Endodermal cell (in vitro differentiated cells): ENCODE results near the gene AGPS. TPM values are rescaled to one million over a fixed set of nuclear protein-coding genes. Genes with fewer than 3 reads are reported as not detected.
A peak's percentile ranks its signal among the peaks of the same experiment; 100 is the strongest.

Source experiments
- DNase-seq: peaks from one replicate; pipeline ENCODE4 v3.0.0-alpha.2; 2017
- H3K27ac ChIP-seq: 2 replicates; pipeline ENCODE4 v1.5.1; 2013; ENCODE audit warnings: mild to moderate bottlenecking, low read depth, low read length, moderate library complexity
- H3K27me3 ChIP-seq: 2 replicates; pipeline ENCODE4 v1.6.1; 2013; ENCODE audit warnings: mild to moderate bottlenecking, low read length, moderate library complexity; ENCODE audit not compliant: insufficient read depth, control insufficient read depth, poor library complexity, severe bottlenecking
- H3K36me3 ChIP-seq: 2 replicates; pipeline ENCODE4 v1.7.0; 2013; ENCODE audit warnings: mild to moderate bottlenecking, low read length, moderate library complexity; ENCODE audit not compliant: control insufficient read depth, insufficient read depth
- H3K4me1 ChIP-seq: one replicate; pipeline ENCODE4 v1.7.0; 2013; ENCODE audit warnings: low read length; ENCODE audit not compliant: control insufficient read depth, insufficient read depth
- H3K4me3 ChIP-seq: 2 replicates; pipeline ENCODE4 v1.5.1; 2013; ENCODE audit warnings: mild to moderate bottlenecking, low read length, moderate library complexity
- H3K9ac ChIP-seq: 2 replicates; pipeline ENCODE4 v1.6.1; 2013; ENCODE audit warnings: mild to moderate bottlenecking, low read length, moderate library complexity; ENCODE audit not compliant: poor library complexity, severe bottlenecking; ENCODE audit errors: extremely low read depth
- H3K9me3 ChIP-seq: 2 replicates; pipeline ENCODE4 v1.6.1; 2013; ENCODE audit warnings: mild to moderate bottlenecking, low read length, moderate library complexity; ENCODE audit not compliant: control insufficient read depth
- H3K27ac Mint-ChIP-seq: 2 replicates; pipeline ENCODE4 v1.8.0; 2020; ENCODE audit warnings: mixed read lengths
- H3K27me3 Mint-ChIP-seq: 2 replicates; pipeline ENCODE4 v1.8.0; 2021; ENCODE audit warnings: mild to moderate bottlenecking, mixed read lengths; ENCODE audit not compliant: insufficient read depth
- H3K36me3 Mint-ChIP-seq: 2 replicates; pipeline ENCODE4 v1.8.0; 2020; ENCODE audit warnings: low read depth, mixed read lengths
- H3K4me1 Mint-ChIP-seq: 2 replicates; pipeline ENCODE4 v1.8.0; 2020; ENCODE audit warnings: mixed read lengths
- H3K4me3 Mint-ChIP-seq: 2 replicates; pipeline ENCODE4 v1.8.0; 2020; ENCODE audit warnings: mild to moderate bottlenecking, moderate library complexity, mixed read lengths
- H3K9me3 Mint-ChIP-seq: 2 replicates; pipeline ENCODE4 v1.8.0; 2020; ENCODE audit warnings: mild to moderate bottlenecking, mixed read lengths
- WGBS, 2 experiments: methylation state at CpG; one replicate each; pipeline versions ENCODE4 v1.1.5 to v1.1.7; 2013; ENCODE audit warnings: missing lambda C conversion rate in 2 of 2, mixed read lengths in 1 of 2; ENCODE audit not compliant: insufficient coverage in 1 of 2, insufficient read length in 1 of 2; 5-methylcytosine and 5-hydroxymethylcytosine counted together
- long read RNA-seq, 4 experiments: library from polyadenylated mRNA in 2 of 4; library from RNA in 1 of 4; library from capped mRNA in 1 of 4; stranded (forward) in 3 of 4; unstranded in 1 of 4; transcript quantifications; one replicate each; pipeline ENCODE4 v2.0.0, GENCODE V29; 2020 to 2021; ENCODE audit warnings: inconsistent platforms in 1 of 4
- polyA plus RNA-seq, 2 experiments: library from polyadenylated mRNA; stranded (reverse); fragments of 50-300 nt; gene quantifications; one replicate each; pipeline ENCODE4 v1.2.3, GENCODE V29; 2013
- total RNA-seq, 2 donors: library from RNA; stranded (reverse); fragmentation: NEBNext Ultra II Directional in 1 of 2; extraction: Animal tissue kit (Norgen Biotek cat#: 25700) in 1 of 2; gene quantifications; 2 replicates in 1 of 2; 3 replicates in 1 of 2; pipeline ENCODE4 v1.2.1, GENCODE V29; 2021
- TF ChIP-seq, protein P1 (sequence below): fragments of 200-600 bp; sonication (generic); conservative IDR thresholded peaks from 2 replicates; pipeline ENCODE4 v1.5.0; 2021; ENCODE audit warnings: antibody characterized with exemption, mild to moderate bottlenecking

Gene AGPS
- 10 to 100 TPM; 76.8 to 86.1 TPM for total RNA-seq
- polyA plus RNA-seq (2013, experiment 1 of 2), result 30.3 TPM
- polyA plus RNA-seq (2013, experiment 2 of 2), result 26.9 TPM
- long read RNA-seq, experiment 1, full-length matches to known transcripts, result 4 of 37 reads
- long read RNA-seq, experiment 1, partial matches to known transcripts, result 20 of 37 reads
- long read RNA-seq, experiment 1, other reads (novel, unspliced or antisense), result 13 of 37 reads
- long read RNA-seq, experiment 2, full-length matches to known transcripts, result 167 of 202 reads
- long read RNA-seq, experiment 2, partial matches to known transcripts, result 17 of 202 reads
- long read RNA-seq, experiment 2, other reads (novel, unspliced or antisense), result 18 of 202 reads
- long read RNA-seq, experiment 3, full-length matches to known transcripts, result 139 of 172 reads
- long read RNA-seq, experiment 3, partial matches to known transcripts, result 11 of 172 reads
- long read RNA-seq, experiment 3, other reads (novel, unspliced or antisense), result 22 of 172 reads
- long read RNA-seq, experiment 4, partial matches to known transcripts, result 6 of 9 reads
- long read RNA-seq, experiment 4, other reads (novel, unspliced or antisense), result 3 of 9 reads

DNA sequence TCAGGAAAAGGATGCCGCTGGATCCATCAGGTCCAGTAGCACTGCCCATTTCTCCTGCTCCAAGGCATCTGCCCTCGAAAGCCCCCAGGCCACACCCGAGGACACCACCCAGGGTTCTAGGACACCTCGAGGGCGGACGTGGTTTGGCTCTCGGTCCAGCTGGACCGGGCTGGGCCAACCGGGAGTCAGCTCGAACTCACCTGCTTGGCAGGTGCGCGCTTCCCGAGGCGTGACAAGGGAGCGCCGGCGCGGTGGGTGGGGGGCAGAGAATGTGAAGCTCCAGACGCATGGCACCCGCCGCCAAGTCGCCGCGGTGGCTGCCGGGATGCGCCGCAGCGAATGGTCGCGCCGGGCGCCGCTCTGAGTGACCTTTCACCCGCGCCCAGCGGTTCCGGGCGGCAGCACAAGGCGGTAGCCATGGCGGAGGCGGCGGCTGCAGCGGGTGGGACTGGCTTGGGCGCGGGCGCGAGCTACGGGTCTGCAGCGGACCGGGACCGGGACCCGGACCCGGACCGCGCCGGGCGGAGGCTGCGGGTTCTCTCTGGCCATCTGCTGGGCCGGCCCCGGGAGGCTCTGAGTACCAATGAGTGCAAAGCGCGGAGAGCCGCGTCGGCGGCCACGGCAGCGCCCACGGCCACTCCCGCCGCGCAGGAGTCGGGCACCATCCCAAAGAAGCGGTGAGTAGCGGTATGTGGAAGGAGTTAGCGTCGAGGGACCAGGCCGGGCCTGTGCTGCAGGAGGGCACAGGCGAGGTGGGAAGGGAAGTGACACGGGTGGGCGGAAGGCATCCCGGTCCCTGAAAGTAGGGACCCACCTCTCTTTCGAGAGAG is at the start of gene AGPS:
TSS of gene AGPS (plus strand) at position 401 of the 830 bp plus-strand sequence. CDS start at position 418, 17 bp downstream.
- peak within 1 kb of the TSS; percentile 86 for H3K27ac Mint-ChIP-seq
- H3K36me3 Mint-ChIP-seq, result peaks cover 4% of the 10 kb centered on the region
- 1% methylated on average over 16 to 83 of the region's 83 CpGs for WGBS, 2 experiments
- no peaks in the 10 kb centered on the region for H3K9me3 Mint-ChIP-seq
- peak within 1 kb of the TSS; percentile 92 for H3K4me3 Mint-ChIP-seq
- H3K27me3 Mint-ChIP-seq, result no peaks in the 10 kb centered on the region
- peak within 1 kb of the TSS; percentile 8 for H3K27ac ChIP-seq
- H3K9ac ChIP-seq, result peak within 1 kb of the TSS; percentile 62
- peaks cover 46% of the 10 kb centered on the region for H3K4me1 Mint-ChIP-seq
- no peaks in the 10 kb centered on the region for H3K9me3 ChIP-seq
- DNase-seq, result peak; percentile 93
- H3K27me3 ChIP-seq, result no peaks in the 10 kb centered on the region
- H3K4me1 ChIP-seq, result peaks cover 3% of the 10 kb centered on the region
- peaks cover 4% of the 10 kb centered on the region for H3K36me3 ChIP-seq
- TF ChIP-seq, protein P1, sequence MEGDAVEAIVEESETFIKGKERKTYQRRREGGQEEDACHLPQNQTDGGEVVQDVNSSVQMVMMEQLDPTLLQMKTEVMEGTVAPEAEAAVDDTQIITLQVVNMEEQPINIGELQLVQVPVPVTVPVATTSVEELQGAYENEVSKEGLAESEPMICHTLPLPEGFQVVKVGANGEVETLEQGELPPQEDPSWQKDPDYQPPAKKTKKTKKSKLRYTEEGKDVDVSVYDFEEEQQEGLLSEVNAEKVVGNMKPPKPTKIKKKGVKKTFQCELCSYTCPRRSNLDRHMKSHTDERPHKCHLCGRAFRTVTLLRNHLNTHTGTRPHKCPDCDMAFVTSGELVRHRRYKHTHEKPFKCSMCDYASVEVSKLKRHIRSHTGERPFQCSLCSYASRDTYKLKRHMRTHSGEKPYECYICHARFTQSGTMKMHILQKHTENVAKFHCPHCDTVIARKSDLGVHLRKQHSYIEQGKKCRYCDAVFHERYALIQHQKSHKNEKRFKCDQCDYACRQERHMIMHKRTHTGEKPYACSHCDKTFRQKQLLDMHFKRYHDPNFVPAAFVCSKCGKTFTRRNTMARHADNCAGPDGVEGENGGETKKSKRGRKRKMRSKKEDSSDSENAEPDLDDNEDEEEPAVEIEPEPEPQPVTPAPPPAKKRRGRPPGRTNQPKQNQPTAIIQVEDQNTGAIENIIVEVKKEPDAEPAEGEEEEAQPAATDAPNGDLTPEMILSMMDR, result peak; percentile 43
- peak within 1 kb of the TSS; percentile 89 for H3K4me3 ChIP-seq

DNA sequence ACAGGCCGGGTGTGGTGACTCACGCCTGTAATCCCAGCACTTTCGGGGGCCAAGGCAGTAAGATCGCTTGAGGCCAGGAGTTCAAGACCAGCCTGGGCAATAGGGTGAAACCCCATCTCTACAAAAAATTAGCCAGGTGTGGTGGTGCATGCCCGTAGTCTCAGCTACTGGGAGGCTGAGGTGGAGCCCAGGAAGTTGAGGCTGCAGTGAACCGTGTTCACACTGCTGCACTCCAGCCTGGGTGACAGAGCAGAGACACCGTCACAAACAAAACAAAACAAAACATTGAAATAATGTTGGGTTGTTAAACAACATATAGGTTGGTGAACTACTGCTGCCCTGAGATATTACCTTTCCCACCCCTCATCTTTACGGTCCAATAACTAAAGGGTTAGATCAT is 48.8 kb upstream of the AGPS start:
- Mint-ChIP-seq H3K27ac (no peak overlapping the region), H3K9me3 (no peaks in the 10 kb centered on the region), H3K36me3 (no peaks in the 10 kb centered on the region), H3K27me3 (no peaks in the 10 kb centered on the region), H3K4me3 (no peak overlapping the region), H3K4me1 (peaks cover 23% of the 10 kb centered on the region)
- no peaks in the 10 kb centered on the region for H3K27me3 ChIP-seq
- TF ChIP-seq, protein P1, result no peak
- no peaks in the 10 kb centered on the region for H3K36me3 ChIP-seq
- H3K9me3 ChIP-seq, result peaks cover 16% of the 10 kb centered on the region
- H3K27ac ChIP-seq, result no peak overlapping the region
- DNase-seq, result no peak
- H3K4me3 ChIP-seq, result peak overlapping the region; percentile 44
- H3K9ac ChIP-seq, result no peak overlapping the region
- H3K4me1 ChIP-seq, result peaks cover 6% of the 10 kb centered on the region
- 94 to 95% methylated on average over 5 to 7 of the region's 8 CpGs for WGBS, 2 experiments

DNA sequence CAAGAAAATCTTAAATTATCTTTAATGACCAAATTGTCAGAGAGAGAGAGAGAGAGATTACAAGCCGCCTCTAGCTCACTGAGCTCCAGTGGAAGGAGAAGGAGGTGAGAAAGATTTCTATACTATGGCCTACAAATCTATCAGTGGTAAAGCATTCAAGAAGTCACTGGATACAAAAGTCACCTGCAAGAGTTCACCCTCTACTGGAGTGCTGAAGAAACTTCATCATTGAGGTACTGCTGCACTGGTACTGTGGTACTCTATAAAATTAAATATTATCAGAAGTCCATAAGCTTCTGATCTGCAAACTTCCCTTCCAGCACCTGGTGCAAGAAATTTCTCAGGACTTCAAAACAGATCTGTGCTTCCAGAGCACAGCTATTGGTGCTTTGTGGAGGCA is 48.3 kb upstream of the AGPS start:
- Histone ChIP-seq H3K9me3 (peaks cover 16% of the 10 kb centered on the region), H3K27me3 (no peaks in the 10 kb centered on the region), H3K4me3 (no peak overlapping the region), H3K36me3 (no peaks in the 10 kb centered on the region), H3K27ac (no peak overlapping the region), H3K9ac (no peak overlapping the region), H3K4me1 (peaks cover 6% of the 10 kb centered on the region)
- TF ChIP-seq, protein P1, result peak; percentile 58
- DNase-seq, result no peak
- no peaks in the 10 kb centered on the region for H3K9me3 Mint-ChIP-seq
- WGBS, 2 experiments, result no CpG with 5 or more reads among the region's 1 CpG
- H3K4me3 Mint-ChIP-seq, result no peak overlapping the region
- peaks cover 23% of the 10 kb centered on the region for H3K4me1 Mint-ChIP-seq
- H3K27ac Mint-ChIP-seq, result no peak overlapping the region
- H3K27me3 Mint-ChIP-seq, result no peaks in the 10 kb centered on the region
- H3K36me3 Mint-ChIP-seq, result no peaks in the 10 kb centered on the region
